K562 (cell line): ENCODE measurements around the gene PPIL4. TPM values are rescaled to one million over a fixed set of nuclear protein-coding genes. Genes with fewer than 3 reads are reported as not detected.

Experiments
- CBFA2T2 ChIP-seq: fragments of 450-650 bp; conservative IDR thresholded peaks from 2 replicates; pipeline ENCODE4 v1.6.1; 2017; ENCODE audit warnings: mild to moderate bottlenecking
- DMBX1 ChIP-seq: fragments of 250-450 bp; sonication (Bioruptor Pico); IDR thresholded peaks from 2 replicates; pipeline ENCODE4 v1.8.0; 2022; ENCODE audit warnings: inconsistent platforms, mild to moderate bottlenecking, moderate library complexity, borderline replicate concordance
- GABPA ChIP-seq: fragments of 200-800 bp; sonication (Bioruptor generic); conservative IDR thresholded peaks from 2 replicates; pipeline ENCODE4 v1.6.1; 2016; ENCODE audit warnings: low read depth, missing genetic modification characterization, missing compliant biosample characterization
- MED1 ChIP-seq: sonication (generic); formaldehyde crosslinking; IDR thresholded peaks from 2 replicates; pipeline ENCODE4 v1.8.1; 2023; ENCODE audit warnings: missing genetic modification reagents, borderline replicate concordance
- MEIS2 ChIP-seq: fragments of 450-650 bp; IDR thresholded peaks from 2 replicates; pipeline ENCODE4 v1.6.1; 2014; ENCODE audit warnings: mild to moderate bottlenecking; ENCODE audit not compliant: partially characterized antibody
- NONO ChIP-seq, 2 experiments: fragments of 200-400 bp in 1 of 2; fragments of 450-650 bp in 1 of 2; formaldehyde crosslinking in 1 of 2; IDR thresholded peaks; 2 replicates each; pipeline ENCODE4 v1.6.1; 2017; ENCODE audit warnings: low read depth in 2 of 2, mild to moderate bottlenecking in 2 of 2, moderate library complexity in 2 of 2, low read length in 1 of 2
- NR1H2 ChIP-seq: sonication (generic); formaldehyde crosslinking; IDR thresholded peaks from 2 replicates; pipeline ENCODE4 v1.4.0; 2020; ENCODE audit warnings: mild to moderate bottlenecking, missing genetic modification reagents
- POLR3G ChIP-seq: IDR thresholded peaks from 2 replicates; pipeline ENCODE4 v1.6.1; 2011; ENCODE audit not compliant: insufficient read length, insufficient replicate concordance; ENCODE audit errors: extremely low read depth
- SMAD4 ChIP-seq: fragments of 250-450 bp; sonication (Bioruptor Pico); conservative IDR thresholded peaks from 2 replicates; pipeline ENCODE4 v1.8.0; 2021; ENCODE audit warnings: inconsistent platforms, mild to moderate bottlenecking, moderate library complexity
- SMARCE1 ChIP-seq: fragments of 450-650 bp; IDR thresholded peaks from 2 replicates; pipeline ENCODE4 v1.7.1; 2016; ENCODE audit warnings: mild to moderate bottlenecking
- SUPT5H ChIP-seq: fragments of 450-650 bp; IDR thresholded peaks from 2 replicates; pipeline ENCODE4 v1.6.1; 2016
- TBL1XR1 ChIP-seq, 2 experiments: IDR thresholded peaks; 2 replicates each; pipeline ENCODE4 v1.6.1; 2012; ENCODE audit warnings: improper control_type of control experiment in 2 of 2, low read length in 2 of 2, mild to moderate bottlenecking in 1 of 2
- TRIM28 ChIP-seq: fragments of 450-650 bp; IDR thresholded peaks from 2 replicates; pipeline ENCODE4 v1.6.1; 2017
- ZBTB9 ChIP-seq: fragments of 450-650 bp; formaldehyde crosslinking; IDR thresholded peaks from 2 replicates; pipeline ENCODE4 v1.4.0; 2020; ENCODE audit warnings: mild to moderate bottlenecking, moderate library complexity
- ZNF217 ChIP-seq: sonication (generic); formaldehyde crosslinking; IDR thresholded peaks from 2 replicates; pipeline ENCODE4 v1.8.0; 2022; ENCODE audit warnings: mild to moderate bottlenecking, missing genetic modification reagents
- ZNF551 ChIP-seq: fragments of 250-450 bp; sonication (Bioruptor Pico); IDR thresholded peaks from 2 replicates; pipeline ENCODE4 v1.5.0; 2021; ENCODE audit warnings: mild to moderate bottlenecking, moderate library complexity
- polyA plus RNA-seq, 8 experiments: library from polyadenylated mRNA; depleted of rRNA in 4 of 8; stranded (reverse) in 5 of 8; unstranded in 3 of 8; fragments of >200 nt; fragmentation: Nextera tagmentation in 2 of 8; fragmentation: Illumina TruSeq in 1 of 8; extraction: Ambion mirVana in 2 of 8; extraction: Trizol in 1 of 8; gene quantifications; 2 replicates each; pipeline versions ENCODE4 v1.2.1 to v1.2.3, GENCODE V29; 2011 to 2014; ENCODE audit warnings: inconsistent platforms in 1 of 8, missing spikeins in 1 of 8
- total RNA-seq, 7 experiments: library from RNA; depleted of rRNA in 6 of 7; stranded (reverse); fragments of >200 nt in 6 of 7; fragmentation: Illumina TruSeq in 2 of 7; extraction: Trizol in 2 of 7; gene quantifications; 2 replicates each; pipeline versions ENCODE4 v1.2.1 to v1.2.3, GENCODE V29; 2011 to 2021; ENCODE audit warnings: low replicate concordance in 1 of 7
- TF ChIP-seq, protein P1 (sequence below): fragments of 250-450 bp; sonication (Bioruptor Pico); IDR thresholded peaks from 2 replicates; pipeline ENCODE4 v1.8.0; 2022; ENCODE audit warnings: inconsistent platforms, mild to moderate bottlenecking, moderate library complexity, borderline replicate concordance
- TF ChIP-seq, protein P2 (sequence below): fragments of 250-450 bp; sonication (Bioruptor Pico); IDR thresholded peaks from 2 replicates; pipeline ENCODE4 v1.5.0; 2021
- TF ChIP-seq, protein P3 (sequence below): sonication (generic); formaldehyde crosslinking; IDR thresholded peaks from 2 replicates; pipeline ENCODE4 v1.8.0; 2022; ENCODE audit warnings: mild to moderate bottlenecking, low read depth, missing genetic modification reagents
- TF ChIP-seq, protein P4 (sequence below): IDR thresholded peaks from 2 replicates; pipeline ENCODE4 v1.6.1; 2011; ENCODE audit warnings: borderline replicate concordance, low read depth, mild to moderate bottlenecking, moderate library complexity, low read length; ENCODE audit not compliant: insufficient read depth, poor library complexity, severe bottlenecking

Gene PPIL4
- total and polyA plus RNA-seq, 9 of the 15 experiments (the other 6 are each of a cell fraction or from before 2014, with no cell fraction given), result 14.5 to 55.2 (median 45.9) TPM

DNA sequence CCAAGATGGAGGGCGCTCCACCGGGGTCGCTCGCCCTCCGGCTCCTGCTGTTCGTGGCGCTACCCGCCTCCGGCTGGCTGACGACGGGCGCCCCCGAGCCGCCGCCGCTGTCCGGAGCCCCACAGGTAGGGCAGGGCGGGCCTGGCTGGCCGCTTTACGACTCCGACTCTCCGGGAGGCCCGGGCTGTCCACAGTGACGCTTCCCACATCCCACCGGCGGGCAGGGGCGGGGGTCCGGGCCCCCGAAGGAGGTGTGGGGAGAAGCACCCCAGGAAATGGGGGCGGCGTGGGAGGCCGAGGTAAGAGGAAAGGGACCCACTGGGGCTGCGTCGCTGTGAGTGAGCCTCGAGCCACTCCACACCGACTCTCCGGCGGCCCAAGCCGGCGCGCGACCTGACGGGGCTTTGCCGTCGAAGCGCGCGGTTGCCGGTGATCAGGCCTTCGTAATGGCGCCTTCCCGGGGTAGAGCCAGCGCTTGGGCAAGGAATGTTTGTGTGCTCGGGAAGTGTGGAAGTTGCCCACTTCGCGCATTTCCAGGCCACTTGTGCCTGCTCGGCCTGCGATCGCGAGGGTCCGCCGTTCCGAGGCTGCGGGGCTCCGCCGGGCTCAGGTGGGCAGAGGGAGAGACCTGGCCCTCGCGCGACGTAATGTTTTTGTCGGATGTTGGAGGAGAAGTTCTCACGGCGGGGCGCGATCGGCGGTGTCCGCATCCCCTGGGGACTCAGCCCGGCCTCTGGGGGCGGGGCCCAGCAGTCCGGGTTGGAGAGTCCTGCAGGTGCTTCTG, 20.8 kb upstream of the PPIL4 start (continued):
- TF ChIP-seq ZNF217 (CRISPR knock-in tag), result no peak
- TF ChIP-seq TBL1XR1 (IDR thresholded peaks at IDR 0.05; ENCODE audit: low read length in 2 of 2), result 0 out of 4 replicates have a peak, but pooled peaks of 1 of the 2 experiments have one; percentile 53
- TF ChIP-seq, protein P1, sequence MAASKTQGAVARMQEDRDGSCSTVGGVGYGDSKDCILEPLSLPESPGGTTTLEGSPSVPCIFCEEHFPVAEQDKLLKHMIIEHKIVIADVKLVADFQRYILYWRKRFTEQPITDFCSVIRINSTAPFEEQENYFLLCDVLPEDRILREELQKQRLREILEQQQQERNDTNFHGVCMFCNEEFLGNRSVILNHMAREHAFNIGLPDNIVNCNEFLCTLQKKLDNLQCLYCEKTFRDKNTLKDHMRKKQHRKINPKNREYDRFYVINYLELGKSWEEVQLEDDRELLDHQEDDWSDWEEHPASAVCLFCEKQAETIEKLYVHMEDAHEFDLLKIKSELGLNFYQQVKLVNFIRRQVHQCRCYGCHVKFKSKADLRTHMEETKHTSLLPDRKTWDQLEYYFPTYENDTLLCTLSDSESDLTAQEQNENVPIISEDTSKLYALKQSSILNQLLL (CRISPR knock-in tag), result no peak
- TF ChIP-seq TRIM28, result 0 out of 2 replicates have a peak, but pooled peaks have one; percentile 32
- 0 out of 2 replicates have a peak, but pooled peaks have one; percentile 16 for TF ChIP-seq DMBX1
- no peak for TF ChIP-seq POLR3G
- TF ChIP-seq SMAD4 (CRISPR knock-in tag), result 0 out of 2 replicates have a peak, but pooled peaks have one; percentile 43
- peak; percentile 68; the same call in 1 of the 2 replicates for TF ChIP-seq ZBTB9
- no peak for TF ChIP-seq MEIS2
- peak in 1 of 2 experiments; percentile 91; a peak in 2 of 4 replicates for TF ChIP-seq NONO (IDR thresholded peaks at IDR 0.05; ENCODE audit: low read depth in 2 of 2, low read length in 1 of 2)
- no peak for TF ChIP-seq MED1 (CRISPR knock-in tag)
- peak; percentile 80 for TF ChIP-seq SUPT5H
- peak; percentile 65; the same call in 1 of the 2 replicates for TF ChIP-seq NR1H2 (CRISPR knock-in tag)
- TF ChIP-seq, protein P2, sequence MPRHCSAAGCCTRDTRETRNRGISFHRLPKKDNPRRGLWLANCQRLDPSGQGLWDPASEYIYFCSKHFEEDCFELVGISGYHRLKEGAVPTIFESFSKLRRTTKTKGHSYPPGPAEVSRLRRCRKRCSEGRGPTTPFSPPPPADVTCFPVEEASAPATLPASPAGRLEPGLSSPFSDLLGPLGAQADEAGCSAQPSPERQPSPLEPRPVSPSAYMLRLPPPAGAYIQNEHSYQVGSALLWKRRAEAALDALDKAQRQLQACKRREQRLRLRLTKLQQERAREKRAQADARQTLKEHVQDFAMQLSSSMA (CRISPR knock-in tag), result no peak
- no peak for TF ChIP-seq GABPA (tag)
- no peak for TF ChIP-seq SMARCE1
- TF ChIP-seq, protein P3, sequence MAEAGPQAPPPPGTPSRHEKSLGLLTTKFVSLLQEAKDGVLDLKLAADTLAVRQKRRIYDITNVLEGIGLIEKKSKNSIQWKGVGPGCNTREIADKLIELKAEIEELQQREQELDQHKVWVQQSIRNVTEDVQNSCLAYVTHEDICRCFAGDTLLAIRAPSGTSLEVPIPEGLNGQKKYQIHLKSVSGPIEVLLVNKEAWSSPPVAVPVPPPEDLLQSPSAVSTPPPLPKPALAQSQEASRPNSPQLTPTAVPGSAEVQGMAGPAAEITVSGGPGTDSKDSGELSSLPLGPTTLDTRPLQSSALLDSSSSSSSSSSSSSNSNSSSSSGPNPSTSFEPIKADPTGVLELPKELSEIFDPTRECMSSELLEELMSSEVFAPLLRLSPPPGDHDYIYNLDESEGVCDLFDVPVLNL, result no peak
- no peak for TF ChIP-seq CBFA2T2
- TF ChIP-seq ZNF551 (CRISPR knock-in tag), result no peak
- TF ChIP-seq, protein P4, sequence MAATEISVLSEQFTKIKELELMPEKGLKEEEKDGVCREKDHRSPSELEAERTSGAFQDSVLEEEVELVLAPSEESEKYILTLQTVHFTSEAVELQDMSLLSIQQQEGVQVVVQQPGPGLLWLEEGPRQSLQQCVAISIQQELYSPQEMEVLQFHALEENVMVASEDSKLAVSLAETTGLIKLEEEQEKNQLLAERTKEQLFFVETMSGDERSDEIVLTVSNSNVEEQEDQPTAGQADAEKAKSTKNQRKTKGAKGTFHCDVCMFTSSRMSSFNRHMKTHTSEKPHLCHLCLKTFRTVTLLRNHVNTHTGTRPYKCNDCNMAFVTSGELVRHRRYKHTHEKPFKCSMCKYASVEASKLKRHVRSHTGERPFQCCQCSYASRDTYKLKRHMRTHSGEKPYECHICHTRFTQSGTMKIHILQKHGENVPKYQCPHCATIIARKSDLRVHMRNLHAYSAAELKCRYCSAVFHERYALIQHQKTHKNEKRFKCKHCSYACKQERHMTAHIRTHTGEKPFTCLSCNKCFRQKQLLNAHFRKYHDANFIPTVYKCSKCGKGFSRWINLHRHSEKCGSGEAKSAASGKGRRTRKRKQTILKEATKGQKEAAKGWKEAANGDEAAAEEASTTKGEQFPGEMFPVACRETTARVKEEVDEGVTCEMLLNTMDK, result no peak
